Ovary (tissue), 3 donors: ENCODE measurements around the gene USF1.

Experiments
- CTCF ChIP-seq, 3 donors: fragments of 450-650 bp in 2 of 3; fragments of 200-600 bp in 1 of 3; IDR thresholded peaks; one replicate each; pipeline versions ENCODE4 v1.5.1 to v1.8.0; 2016 to 2022; ENCODE audit warnings: antibody characterized with exemption in 3 of 3, mild to moderate bottlenecking in 1 of 3
- EP300 ChIP-seq: sonication (generic); formaldehyde crosslinking; IDR thresholded peaks from one replicate; pipeline ENCODE4 v1.6.1; 2017; ENCODE audit warnings: antibody characterized with exemption
- POLR2A ChIP-seq: fragments of 450-650 bp; IDR thresholded peaks from one replicate; pipeline ENCODE4 v1.6.1; 2017; ENCODE audit warnings: antibody characterized with exemption, mild to moderate bottlenecking, moderate library complexity
- donor health status: DM: no; HTN: no; CAD: no.

GRCh38 chr1:161090617-161091016 is 44.8 kb upstream of the USF1 start:
- TF ChIP-seq CTCF (IDR thresholded peaks at IDR 0.05) (no peak), POLR2A (no peak), EP300 (no peak)
